GM18517 (cell line): ENCODE data around the gene HK1.
"Not testable (repeated sequence)": the region's sequence is repeated elsewhere in the genome, so short reads cannot be mapped to it uniquely, and the experiment has no call there.

Experiments used
- ATAC-seq: cut with Tn5 transposase; IDR thresholded peaks from one replicate; pipeline ENCODE4 v1.9.1; 2021; ENCODE audit warnings: mild to moderate bottlenecking, moderate library complexity; ENCODE audit not compliant: unreplicated experiment

HK1 gene

DNA sequence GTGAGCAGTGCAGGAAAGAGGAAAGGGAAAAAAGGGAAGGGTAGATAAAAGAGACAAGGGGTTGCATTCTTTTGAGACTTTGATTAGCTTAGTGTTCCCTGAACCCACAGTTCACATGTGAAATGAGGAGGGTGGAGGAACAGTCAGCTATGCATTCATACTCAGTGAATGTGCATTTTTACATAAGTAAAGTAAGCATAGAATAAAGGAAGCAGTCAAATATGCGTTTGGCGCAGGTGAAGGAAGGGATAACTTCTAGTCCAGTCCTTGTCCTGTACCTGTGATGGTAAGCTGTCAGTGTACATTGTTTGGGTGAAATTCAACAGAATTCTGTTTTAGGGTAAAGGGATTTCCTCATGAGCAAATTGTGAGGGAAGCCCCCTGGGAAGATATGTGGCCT is 28.1 kb downstream of the HK1 start:
- no peak for ATAC-seq

DNA sequence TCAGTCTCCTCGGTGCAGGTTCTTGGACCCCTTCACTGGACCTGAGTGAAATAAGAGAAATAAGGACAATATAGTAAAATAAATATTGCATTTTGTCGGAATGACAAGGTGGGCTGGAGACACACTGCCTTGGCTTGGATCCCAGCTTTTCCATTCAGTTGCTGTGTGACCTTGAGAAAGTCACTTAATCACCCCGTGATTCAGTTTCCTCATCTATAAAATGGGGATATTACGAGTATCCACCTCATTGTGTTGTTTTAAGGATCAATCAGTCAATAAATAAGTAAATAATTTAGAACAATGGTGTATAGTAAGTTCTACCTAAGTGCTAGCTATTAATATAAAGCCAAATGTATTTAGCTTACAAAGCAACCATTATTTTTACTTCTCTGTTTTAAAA is 29.1 kb downstream of the HK1 start:
- no peak for ATAC-seq

DNA sequence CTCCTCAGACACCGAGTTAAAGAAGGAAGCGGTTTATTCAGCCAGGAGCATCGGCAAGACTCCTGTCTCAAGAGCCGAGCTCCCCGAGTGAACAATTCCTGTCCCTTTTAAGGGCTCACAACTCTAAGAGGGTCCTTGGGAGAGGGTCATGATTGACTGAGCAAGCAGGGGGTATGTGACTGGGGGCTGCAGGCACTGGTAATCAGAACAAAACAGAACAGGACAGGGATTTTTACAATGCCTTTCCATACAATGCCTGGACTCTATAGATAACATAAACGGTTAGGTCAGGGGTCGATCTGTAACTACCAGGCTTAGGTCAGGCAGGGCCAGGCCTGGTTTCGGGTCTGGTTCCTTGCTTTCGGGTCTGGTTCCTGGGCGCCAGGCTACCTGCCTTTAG is 30.0 kb downstream of the HK1 start:
- not testable (repeated sequence) for ATAC-seq

DNA sequence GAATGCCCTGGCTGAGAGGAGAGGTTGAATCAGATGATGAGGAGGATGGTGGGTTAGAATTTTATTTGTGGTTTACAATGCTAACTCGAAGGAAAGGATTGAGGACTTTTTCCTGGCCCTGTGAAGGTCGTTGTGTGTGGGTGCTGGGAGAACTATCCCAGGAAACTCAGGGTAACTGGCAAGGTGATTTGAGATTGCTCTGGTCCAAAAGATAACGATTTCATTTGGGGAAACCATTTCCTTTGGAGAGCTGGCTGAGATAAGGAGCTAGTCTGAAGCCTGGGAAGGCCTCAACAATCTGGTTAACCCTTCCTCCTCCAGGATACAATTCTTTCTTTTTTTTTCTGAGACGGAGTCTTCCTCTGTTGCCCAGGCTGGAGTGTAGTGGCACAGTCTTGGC is 33.0 kb downstream of the HK1 start:
- ATAC-seq, result no peak

DNA sequence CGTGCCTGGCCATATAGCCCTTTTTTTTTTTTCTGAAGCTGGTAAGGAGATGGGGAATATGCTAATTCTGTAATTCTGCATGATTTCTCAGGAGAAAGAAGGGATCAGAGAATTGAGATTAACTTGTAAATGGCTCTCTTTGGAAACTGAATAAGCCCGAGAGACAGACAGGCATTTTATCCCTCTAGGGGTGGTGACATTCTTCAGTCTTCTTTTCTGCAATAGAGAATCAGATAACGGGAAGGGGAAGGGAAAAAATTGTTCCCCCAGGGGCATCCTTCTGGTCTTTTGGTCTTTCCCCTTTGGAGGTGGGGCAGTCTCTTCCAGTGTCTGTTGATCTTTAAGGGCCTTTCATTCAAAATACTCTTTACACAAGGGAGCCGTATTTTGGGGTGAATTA is 34.2 kb downstream of the HK1 start:
- ATAC-seq, result no peak

DNA sequence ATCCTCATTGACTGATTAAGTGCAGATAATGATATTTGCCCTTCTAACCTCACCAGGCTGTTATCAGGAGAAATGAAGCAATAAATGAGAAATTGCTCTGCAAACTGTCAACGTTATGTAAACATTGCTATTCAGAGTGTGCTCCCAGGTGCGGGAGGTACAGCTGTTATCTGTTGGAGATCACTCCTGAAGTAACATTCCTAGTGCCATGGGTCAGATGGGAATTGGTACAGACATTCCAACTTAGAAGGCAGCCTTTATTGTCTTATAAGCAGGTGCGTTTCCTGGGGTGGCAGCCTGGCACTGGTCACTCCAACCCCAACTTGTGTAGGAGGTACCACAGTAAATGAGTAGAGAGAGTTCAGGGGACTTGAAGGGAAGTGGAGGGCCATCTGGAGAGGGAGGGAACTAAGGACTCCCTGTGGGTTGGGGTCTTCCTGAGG is 36.8 kb downstream of the HK1 start:
- no peak for ATAC-seq

DNA sequence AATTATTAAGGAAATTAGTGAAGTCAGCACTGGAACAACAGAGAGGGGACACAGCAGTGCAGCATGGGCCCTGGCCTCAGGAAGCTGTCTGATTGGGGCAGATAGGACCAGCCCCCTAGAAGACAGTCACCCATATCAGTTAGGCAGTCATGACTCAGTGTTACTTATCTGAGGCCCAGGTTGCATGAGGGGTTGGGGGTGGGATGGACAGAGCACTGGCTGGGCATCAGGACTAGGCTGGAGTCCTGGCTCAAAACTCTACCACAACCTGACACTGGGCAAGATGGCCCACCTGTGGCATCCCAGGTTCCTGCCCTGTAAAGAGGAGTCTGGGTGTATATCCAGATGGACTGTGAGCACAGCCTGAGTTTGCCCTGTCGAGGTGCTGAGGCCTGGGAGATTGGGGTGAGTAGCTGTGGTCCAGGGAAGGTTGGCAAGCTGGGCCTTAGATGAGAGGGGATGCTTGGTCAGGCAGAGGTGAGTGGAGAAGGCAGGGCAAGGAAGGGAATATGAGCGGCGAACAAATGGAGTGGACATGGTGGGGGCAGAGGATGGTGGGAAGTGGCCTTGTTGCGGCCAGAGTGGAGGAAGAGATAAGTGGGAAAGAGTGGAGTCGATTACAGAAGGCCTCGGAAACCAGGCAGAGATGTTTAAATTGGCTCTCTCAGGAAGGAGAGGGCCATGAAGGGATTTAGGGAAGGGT is 37.5 kb downstream of the HK1 start:
- no peak for ATAC-seq

DNA sequence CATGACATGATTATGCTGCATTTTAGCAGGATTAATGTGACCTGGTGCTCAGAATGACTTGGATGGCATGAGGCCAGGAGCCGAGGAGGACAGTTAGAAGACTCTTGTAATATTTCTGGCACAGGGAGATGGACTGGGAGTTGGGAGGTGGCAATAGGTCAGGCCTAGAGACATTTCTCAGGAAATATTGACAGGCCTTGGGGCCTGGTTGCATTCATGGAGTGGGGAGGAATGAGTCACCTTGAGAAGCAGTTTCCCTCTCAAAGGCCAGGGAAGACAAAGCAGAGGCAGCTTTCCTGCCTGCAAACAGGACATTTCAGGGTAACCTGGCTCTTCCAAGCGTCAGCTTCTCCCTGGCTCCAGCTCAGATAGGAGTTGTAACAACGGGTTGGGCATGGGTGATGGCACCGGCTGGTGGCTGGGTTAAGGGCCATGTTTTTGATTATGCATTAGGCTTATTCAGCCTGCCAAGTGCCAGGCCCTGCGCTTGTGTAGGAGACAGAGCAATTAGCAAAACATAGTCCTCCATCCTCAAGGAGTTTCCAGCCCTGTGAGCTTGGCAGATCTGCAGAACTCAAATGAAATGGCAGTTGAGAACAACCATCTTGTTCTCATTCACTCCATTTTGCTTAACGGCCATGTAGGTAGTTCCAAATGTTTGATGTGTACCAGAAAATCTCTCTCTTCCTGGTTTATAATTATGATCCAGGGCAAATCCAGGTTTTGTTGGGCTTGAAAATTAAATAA is 38.2 kb downstream of the HK1 start:
- ATAC-seq, result no peak

DNA sequence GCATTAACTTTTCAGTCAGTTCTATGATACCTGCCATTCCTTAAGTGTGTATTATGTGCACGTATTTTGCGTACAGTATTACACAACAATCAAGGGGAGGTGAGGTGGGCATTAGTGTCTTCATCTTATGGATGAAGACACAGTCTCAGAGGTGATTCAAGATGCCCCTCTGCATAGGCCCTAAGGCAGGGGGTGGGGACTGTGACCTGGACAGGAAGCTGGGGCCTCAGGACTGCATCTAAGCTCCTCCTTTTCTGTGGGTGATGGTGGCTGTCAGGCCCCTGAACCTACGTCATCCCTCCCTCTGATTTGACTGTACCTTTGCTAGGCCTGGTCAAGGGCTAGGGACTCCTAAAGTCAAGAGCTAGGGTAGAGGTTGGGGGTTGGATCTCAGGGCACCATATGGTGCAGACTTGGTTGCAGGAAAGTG is 38.9 kb downstream of the HK1 start:
- ATAC-seq, result peak; percentile 42

DNA sequence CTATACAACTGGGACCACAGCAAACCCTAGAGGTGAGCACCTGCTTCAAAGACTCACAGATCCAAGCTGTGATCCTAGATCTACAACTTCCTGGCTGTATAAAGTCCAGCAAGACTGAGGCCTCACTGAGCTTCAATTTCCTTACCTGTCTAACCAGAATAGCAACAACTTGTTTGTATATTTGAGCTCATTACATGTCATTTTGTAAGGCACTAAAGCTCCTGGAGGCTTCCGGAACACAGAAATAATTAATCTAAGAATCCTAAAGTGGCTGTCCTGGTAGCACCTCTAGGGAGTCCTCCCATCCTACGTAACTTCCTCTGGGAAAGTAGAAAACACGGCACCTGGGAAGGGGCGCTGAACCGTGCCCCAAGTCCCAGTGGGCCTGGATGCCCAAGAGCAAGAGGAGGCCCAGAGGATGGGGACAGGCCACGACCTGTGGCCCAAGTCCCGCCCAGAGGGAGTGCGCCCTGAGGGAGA is 39.4 kb downstream of the HK1 start:
- peak; percentile 23 for ATAC-seq

DNA sequence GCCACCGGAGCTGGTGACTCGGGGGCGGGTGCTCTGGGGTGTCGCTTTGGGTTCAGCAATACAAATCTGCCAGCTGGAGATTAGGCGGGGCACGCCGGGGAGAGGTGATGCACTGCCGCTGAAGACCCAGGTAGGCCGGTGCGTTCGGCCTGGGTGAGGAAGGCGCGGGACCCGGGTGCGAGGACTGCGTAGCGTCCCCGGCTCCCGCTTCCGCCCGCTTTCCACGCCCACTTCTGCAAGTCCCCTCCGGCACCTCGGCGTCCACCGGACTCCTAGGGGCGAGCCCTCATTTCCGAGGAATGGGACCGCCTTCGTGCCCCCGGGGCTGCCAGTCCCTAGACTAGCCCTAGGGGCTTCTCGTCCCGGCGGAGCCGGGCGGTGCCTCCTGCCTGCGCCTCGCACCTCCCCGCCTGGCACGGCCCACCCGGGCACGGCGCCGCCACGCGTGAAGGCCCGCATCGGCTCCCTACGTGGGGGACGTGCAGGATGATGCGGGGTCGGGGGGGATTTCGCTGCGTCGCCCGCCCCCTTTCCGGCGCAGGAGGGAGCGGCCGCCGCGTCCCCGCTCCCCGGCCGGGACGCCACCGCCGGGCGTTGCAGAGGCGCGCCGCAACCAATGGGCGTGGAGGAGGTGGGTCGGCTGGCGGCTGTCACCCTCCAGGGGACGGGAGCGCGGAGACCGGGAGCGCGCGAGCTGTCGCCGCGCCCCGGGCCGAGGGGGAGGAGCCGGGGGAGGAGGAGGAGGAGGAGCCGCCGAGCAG is 40.0 kb downstream of the HK1 start:
- peak; percentile 70 for ATAC-seq

DNA sequence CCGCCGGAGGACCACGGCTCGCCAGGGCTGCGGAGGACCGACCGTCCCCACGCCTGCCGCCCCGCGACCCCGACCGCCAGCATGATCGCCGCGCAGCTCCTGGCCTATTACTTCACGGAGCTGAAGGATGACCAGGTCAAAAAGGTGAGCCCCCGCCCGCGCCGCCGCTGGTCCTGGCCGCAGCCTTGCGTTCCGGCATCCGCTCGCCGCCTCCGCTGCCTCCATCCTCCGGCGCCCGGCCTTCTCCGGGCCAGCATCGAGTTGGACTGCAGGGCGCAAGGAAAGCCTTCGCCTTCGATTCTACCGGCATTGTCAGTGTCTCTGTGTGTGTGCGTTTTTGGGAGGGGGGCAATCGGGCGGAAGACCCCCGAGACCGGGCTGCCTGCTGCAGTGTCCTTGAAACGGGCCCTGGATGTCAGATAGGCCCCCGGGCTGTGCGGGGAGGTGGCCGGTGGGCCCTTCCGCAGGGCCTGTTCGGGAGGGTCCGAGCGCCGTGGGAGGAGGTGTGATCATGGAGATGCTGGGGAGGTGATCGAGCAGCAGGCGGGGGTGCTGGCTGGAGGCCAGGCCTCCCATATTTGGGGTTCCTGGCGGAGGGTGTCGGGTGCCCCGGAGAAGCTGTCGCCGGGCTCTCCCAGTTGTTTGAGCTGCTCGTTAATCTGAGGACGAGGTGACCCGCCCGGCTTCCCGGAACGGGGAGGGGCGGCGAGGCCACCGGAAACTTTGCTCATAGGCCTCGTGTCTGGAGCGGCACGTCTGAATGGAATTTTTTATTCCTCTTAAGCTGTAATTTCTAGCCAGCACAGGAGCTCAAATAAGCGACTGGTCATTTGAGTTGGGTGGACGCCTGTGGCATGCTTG is 40.8 kb downstream of the HK1 start:
- ATAC-seq, result peak; percentile 23

DNA sequence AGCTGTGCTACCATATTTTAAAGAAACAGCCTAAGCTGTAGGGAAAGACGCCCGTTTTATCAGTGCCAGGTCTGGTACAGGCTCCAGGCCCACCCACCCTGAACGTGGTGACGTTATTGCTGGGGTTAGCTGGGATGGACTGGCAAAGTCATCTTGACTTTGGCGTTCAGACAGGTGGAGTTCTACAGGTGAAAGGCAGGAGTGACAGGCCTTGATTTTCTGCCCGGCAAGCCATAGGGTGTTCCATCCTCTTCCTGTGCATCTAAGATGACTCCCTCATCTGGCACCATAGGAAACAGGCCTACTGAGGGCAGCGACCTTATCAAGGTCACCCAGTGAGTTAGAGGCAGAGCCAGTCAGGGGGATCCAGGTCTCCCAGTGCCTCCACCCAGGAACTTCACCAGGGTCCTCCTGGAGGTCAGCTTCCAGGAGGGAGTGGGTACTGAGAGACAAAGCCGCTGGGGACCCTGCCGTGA is 41.6 kb downstream of the HK1 start:
- ATAC-seq, result no peak

DNA sequence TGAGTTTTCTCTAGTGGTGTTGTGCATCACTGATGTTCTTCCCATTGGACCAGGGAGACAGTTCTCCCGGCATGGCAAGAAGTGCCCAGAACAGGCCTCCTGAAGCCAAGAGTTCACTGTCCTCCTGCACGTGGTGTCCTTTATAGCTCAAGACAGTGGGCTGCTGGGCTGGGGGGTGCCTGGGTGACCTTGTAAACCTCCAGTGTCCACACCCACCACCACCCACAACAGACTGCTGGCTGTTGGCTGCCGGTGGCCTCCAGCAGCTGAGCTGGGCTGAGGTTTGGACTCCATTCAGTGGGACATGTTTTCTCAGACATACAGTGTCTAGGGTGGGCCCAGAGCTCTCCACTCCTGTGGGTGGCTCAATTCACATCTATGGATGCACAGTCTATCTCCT is 42.2 kb downstream of the HK1 start:
- ATAC-seq, result no peak

DNA sequence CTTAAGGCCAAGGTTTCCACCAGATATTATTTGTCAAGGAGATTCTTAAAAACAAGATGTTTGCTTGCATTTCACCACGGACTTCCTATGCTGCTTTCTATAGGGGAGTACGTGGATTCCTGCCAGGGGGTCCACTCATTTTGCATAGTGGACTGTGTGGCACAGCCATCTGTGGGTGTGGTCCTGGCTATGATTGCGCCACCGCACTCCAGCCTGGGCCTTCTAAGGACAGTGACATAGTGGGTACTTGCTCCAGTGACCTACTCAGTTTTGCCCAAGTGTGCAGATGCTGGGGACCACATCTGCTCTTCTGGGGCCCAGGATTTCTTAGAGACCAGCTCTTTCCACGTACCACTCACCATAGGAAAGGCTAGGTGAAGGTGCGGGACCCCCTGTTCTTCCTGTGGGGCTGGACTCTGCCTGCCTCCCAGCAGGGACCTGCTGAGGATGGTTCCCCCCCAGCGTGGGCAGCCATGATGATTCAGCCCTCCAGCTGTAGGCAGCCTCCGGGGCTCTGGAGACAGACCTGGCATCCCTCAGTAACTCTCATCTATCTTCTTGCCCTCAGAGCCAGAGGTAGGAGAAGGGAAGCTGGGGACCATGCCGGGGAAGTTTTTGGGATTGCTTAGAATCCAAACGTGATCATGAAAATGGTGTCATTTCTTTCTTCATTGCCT is 42.9 kb downstream of the HK1 start:
- no peak for ATAC-seq

DNA sequence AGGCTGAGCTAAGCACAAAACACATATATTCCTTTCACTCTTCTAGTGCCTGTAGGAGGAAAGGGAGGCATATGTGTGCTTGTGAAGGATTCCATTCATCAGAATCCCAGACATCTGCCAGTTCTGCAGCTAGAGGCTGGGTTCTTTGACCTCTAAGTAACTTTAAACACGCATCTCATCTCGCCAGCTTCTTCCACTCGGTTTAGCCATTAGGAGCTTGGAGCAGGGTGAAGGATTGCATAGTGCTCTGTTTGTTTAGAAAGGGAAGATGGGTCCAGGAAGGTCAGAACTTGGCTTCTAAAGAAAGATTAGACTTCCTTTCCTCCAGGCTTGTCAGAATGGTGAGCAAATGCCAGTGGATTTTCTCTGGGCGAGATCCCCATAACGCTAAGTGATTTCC is 43.6 kb downstream of the HK1 start:
- ATAC-seq, result no peak

DNA sequence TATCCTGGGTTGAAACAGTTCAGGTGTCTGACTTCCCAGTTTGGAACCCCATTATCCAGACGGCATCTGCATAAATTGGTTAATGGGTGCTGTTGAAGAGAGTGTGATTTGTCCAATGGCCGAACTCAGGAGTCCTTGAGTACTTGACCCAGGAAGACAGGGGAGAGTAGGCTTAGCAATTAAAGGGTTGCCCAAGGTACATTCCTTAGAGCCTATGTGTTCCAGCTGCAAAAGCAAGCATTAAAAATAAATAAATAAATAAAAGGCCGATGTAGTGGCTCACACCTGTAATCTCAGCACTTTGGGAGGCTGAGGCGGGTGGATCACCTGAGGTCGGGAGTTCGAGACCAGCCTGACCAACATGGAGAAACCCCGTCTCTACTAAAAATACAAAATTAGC is 44.0 kb downstream of the HK1 start:
- not testable (repeated sequence) for ATAC-seq

DNA sequence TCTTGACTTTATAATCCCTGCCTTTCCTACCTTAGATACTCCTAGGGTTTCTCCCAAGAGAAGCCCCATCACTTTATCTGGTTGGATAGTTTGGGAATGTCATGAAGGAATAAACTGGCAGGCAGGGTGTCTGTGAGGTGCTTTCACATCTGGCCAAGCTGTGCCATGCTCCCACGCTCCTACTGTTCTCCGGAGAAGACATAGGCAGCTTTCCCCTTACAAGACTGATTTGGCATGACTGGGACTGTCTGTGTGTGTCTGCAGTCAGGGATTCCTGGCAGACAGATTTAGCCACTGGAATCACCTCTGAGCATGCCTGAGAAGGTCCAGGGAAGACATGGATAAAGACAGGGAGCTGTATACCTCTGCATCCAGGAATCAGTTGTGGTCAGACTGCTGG is 45.3 kb downstream of the HK1 start:
- no peak for ATAC-seq

DNA sequence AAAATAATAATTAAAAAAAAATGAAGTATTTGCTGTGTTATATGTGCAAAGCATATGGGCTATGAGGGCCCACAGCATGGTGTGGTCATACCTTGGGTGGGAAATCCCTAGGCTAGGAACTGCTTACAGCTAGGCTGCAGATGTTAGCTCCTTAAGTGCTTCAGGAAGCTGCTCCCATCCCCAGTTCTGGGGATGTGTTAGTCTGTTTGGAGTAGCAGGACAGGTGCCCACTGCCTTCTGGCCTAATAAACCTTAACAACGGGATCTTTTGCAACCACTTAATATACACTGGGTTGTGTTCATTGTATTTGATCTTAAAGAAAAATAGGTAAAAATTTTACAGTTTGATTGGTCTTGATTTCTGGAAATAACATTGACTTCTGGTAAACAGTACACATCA is 46.3 kb downstream of the HK1 start:
- no peak for ATAC-seq
